Esophagus muscularis mucosa (tissue), 3 donors: ENCODE results near the gene ZNF597.

Experiments used
- CTCF ChIP-seq, 3 experiments: fragments of 200-600 bp in 2 of 3; fragments of 450-650 bp in 1 of 3; sonication (generic) in 2 of 3; IDR thresholded peaks; one replicate each; pipeline ENCODE4 v1.5.1; 2017 to 2019; ENCODE audit warnings: antibody characterized with exemption in 3 of 3, mild to moderate bottlenecking in 2 of 3, moderate library complexity in 1 of 3
- EP300 ChIP-seq: sonication (generic); formaldehyde crosslinking; IDR thresholded peaks from one replicate; pipeline ENCODE4 v1.6.1; 2017; ENCODE audit warnings: antibody characterized with exemption

GRCh38 chr16:3400446-3400778 is 42.9 kb downstream of the ZNF597 start:
- TF ChIP-seq CTCF (IDR thresholded peaks at IDR 0.05) (no peak), EP300 (no peak)
